Heart left ventricle (tissue), 16 donors: Measurements from ENCODE around the gene CNKSR3. TPM values are rescaled to one million over a fixed set of nuclear protein-coding genes. Genes with fewer than 3 reads are reported as not detected.

ENCODE experiments used
- ATAC-seq, 4 donors: fragments of 200-7000 bp; cut with Tn5 transposase; one replicate each; pipeline ENCODE4 v1.9.1; 2020 to 2022; ENCODE audit warnings: moderate library complexity in 4 of 4, mild to moderate bottlenecking in 3 of 4, moderate number of reproducible peaks in 1 of 4
- DNase-seq, 5 donors: peaks; one replicate each; pipeline ENCODE4 v3.0.0-alpha.2; 2020
- H3K27ac ChIP-seq, 12 donors: fragments of 200-600 bp; sonication (generic) in 4 of 12; one replicate each; pipeline versions ENCODE4 v1.5.0 to v1.8.0; 2016 to 2022; ENCODE audit warnings: mild to moderate bottlenecking in 2 of 12
- H3K27me3 ChIP-seq, 9 donors: fragments of 200-600 bp; sonication (generic) in 2 of 9; one replicate each; pipeline versions ENCODE4 v1.5.1 to v1.8.0; 2016 to 2022; ENCODE audit warnings: mild to moderate bottlenecking in 3 of 9
- H3K36me3 ChIP-seq, 9 donors: fragments of 200-600 bp; sonication (generic) in 2 of 9; one replicate each; pipeline versions ENCODE4 v1.5.0 to v1.8.0; 2018 to 2022; ENCODE audit warnings: mild to moderate bottlenecking in 2 of 9
- H3K4me1 ChIP-seq, 12 donors: fragments of 200-600 bp; sonication (generic) in 4 of 12; one replicate each; pipeline versions ENCODE4 v1.5.0 to v1.8.0; 2016 to 2022; ENCODE audit warnings: mild to moderate bottlenecking in 3 of 12
- H3K4me3 ChIP-seq, 12 donors: fragments of 200-600 bp; sonication (generic) in 4 of 12; one replicate each; pipeline versions ENCODE4 v1.5.0 to v1.8.0; 2017 to 2022; ENCODE audit warnings: mild to moderate bottlenecking in 9 of 12, moderate library complexity in 4 of 12
- H3K9me3 ChIP-seq, 12 donors: fragments of 200-600 bp; sonication (generic) in 4 of 12; one replicate each; pipeline versions ENCODE4 v1.5.0 to v1.8.0; 2016 to 2022; ENCODE audit warnings: mild to moderate bottlenecking in 1 of 12
- POLR2A ChIP-seq, 2 donors: fragments of 450-650 bp; IDR thresholded peaks; one replicate each; pipeline ENCODE4 v1.6.1; 2017; ENCODE audit warnings: antibody characterized with exemption in 2 of 2, mild to moderate bottlenecking in 2 of 2, moderate library complexity in 2 of 2
- WGBS, 4 donors: extraction: QIAGEN DNeasy Blood & Tissue Kit in 2 of 4; methylation state at CpG; one replicate each; pipeline versions ENCODE4 v1.1.5 to v1.1.7; 2013 to 2018; 5-methylcytosine and 5-hydroxymethylcytosine counted together
- intact Hi-C, 10 donors: fragments of 100-400 bp; cut with DNase I; formaldehyde crosslinking; loops; one replicate each; pipeline versions ENCODE4 v1.11.1 to v1.14.2; 2022
- polyA plus RNA-seq, 2 donors: library from polyadenylated mRNA; stranded (reverse); fragments of 200-250 nt; gene quantifications; one replicate each; pipeline ENCODE4 v1.2.3, GENCODE V29; 2013
- total RNA-seq, 9 donors: library from RNA; depleted of rRNA in 2 of 9; stranded (reverse); fragments of >200 nt in 2 of 9; fragmentation: NEBNext Ultra II Directional in 3 of 9; extraction: Animal tissue kit (Norgen Biotek cat#: 25700) in 3 of 9; gene quantifications; one replicate each; pipeline versions ENCODE4 v1.1.0 to v1.2.4, GENCODE V29; 2016 to 2023
- TF ChIP-seq, protein P1 (sequence below), 12 donors: fragments of 200-600 bp; sonication (generic) in 4 of 12; IDR thresholded peaks; one replicate each; pipeline versions ENCODE4 v1.5.0 to v1.8.0; 2018 to 2022; ENCODE audit warnings: antibody characterized with exemption in 12 of 12, mild to moderate bottlenecking in 5 of 12
- donor health status: ischemic (EF 13 %, LVEDD 7.1; RV severe dilation, severe dysfunction).
- donor health status: healthy with polysubstance abuse.
- donor health status: DM: no; HTN: yes; CAD: no.
- donor health status: DM: no; HTN: no; CAD: no.
- donor health status: ischemic (EF 25% LVEDD 6.9; RV normal size, moderate dysfunction).
- donor health status: ischemic (EF 25% LVEDD 5.7; RV mildly dilated, moderate dysfunction).
- donor health status: healthy.
- donor health status: DM: yes; HTN: yes; CAD: no.
- donor health status: ischemic (EF 35%, LVEDD 5.7; RV mildly dilated, moderate dysfunction).
- donor health status: nonischemic (EF 11% LVEDD 7.7; RV severe dilation, severe dysfunction).
- donor health status: DM: yes; HTN: yes; CAD: no.
- donor health status: PGD.
- donor health status: ischemic (EF 29% LVEDD 5.4; RV normal size, mild dysfunction).
- donor health status: nonischemic (EF 23%, LVEDD 6.1; RV moderate dilation, normal function).

Gene CNKSR3
- total and polyA plus RNA-seq, 11 donors: 5.9 to 30.7 (median 17.7) TPM

DNA sequence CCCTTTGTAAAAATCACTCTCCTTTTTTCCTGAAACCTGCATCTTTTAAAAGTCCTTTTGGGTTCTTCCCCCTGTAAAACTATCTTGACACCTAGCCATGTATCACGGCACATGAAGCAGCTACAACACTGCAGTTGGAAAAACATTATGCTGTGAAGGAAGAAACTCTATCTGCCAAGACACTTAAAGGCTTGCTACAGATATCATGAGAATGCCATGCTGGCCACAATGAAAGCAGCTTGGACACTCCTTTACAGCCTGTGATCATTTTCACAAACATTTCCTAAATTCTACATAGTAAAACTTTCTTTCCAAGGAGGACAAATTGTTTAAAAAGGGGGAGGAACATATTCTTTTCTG lies 31.8 kb downstream of the CNKSR3 start:
- no peak for DNase-seq
- H3K27me3 ChIP-seq: no peaks in the 10 kb centered on the region
- H3K9me3 ChIP-seq: no peaks in the 10 kb centered on the region
- intact Hi-C loops: no loop called here
- H3K4me3 ChIP-seq: peak overlapping the region in 1 of 12 donors; percentile 8
- peak overlapping the region in 4 of 12 donors; percentile 11 to 62 (median 34) for H3K27ac ChIP-seq
- no peak for ATAC-seq
- H3K36me3 ChIP-seq: no peaks in the 10 kb centered on the region
- 25 to 39% (median 30%) methylated on average over 1 of the region's 1 CpG for WGBS, 4 donors
- TF ChIP-seq POLR2A (IDR thresholded peaks at IDR 0.05): no peak
- H3K4me1 ChIP-seq: peaks cover 0 to 55% (median 29%) of the 10 kb centered on the region in 12 donors

DNA sequence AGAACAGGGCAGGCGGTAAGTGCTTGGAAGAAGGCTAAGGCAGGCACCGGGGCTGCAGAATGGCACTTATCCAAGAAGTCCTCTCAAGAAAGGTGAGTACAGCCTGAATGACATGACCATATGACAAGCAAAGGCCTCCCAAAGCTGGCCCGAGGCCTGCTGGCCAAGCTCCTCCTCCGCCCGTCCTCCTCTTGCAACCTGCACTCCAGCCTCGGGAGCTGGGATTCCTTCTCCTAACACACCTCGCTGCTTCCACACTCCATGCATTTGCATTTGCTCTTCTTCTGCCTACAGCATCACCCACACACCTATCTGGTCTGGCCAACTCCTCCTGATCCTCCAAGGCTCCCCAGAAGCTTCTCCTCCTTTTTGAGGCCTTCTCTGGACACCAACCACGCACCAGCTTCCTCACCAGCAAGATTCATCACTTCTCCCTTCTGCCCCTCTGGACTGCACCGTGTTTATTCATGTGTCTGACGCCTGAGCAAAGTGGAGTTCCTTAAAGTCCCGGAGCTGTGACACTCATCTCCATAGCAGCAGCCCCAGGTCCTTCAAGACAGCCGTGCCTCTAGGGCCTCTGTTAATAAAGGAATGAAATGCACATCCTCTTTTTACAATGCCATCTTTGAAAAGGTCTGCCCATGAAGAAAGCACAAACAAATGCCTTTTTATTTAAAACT lies 32.3 kb downstream of the CNKSR3 start:
- TF ChIP-seq POLR2A (IDR thresholded peaks at IDR 0.05): no peak
- TF ChIP-seq, protein P1, sequence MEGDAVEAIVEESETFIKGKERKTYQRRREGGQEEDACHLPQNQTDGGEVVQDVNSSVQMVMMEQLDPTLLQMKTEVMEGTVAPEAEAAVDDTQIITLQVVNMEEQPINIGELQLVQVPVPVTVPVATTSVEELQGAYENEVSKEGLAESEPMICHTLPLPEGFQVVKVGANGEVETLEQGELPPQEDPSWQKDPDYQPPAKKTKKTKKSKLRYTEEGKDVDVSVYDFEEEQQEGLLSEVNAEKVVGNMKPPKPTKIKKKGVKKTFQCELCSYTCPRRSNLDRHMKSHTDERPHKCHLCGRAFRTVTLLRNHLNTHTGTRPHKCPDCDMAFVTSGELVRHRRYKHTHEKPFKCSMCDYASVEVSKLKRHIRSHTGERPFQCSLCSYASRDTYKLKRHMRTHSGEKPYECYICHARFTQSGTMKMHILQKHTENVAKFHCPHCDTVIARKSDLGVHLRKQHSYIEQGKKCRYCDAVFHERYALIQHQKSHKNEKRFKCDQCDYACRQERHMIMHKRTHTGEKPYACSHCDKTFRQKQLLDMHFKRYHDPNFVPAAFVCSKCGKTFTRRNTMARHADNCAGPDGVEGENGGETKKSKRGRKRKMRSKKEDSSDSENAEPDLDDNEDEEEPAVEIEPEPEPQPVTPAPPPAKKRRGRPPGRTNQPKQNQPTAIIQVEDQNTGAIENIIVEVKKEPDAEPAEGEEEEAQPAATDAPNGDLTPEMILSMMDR (IDR thresholded peaks at IDR 0.05): no peak
- peak; percentile 54 to 71 (median 64) for ATAC-seq
- H3K27me3 ChIP-seq: no peaks in the 10 kb centered on the region
- peaks cover 0 to 51% (median 27%) of the 10 kb centered on the region in 12 donors for H3K4me1 ChIP-seq
- 41 to 66% (median 53%) methylated on average over 12 of the region's 12 CpGs for WGBS, 4 donors
- peak overlapping the region in 1 of 12 donors; percentile 8 for H3K4me3 ChIP-seq
- H3K36me3 ChIP-seq: no peaks in the 10 kb centered on the region
- no peaks in the 10 kb centered on the region for H3K9me3 ChIP-seq
- peak in 3 of 5 donors; percentile 35 to 52 (median 47) for DNase-seq
- intact Hi-C loops: no loop called here
- peak overlapping the region in 4 of 12 donors; percentile 20 to 62 (median 42) for H3K27ac ChIP-seq

DNA sequence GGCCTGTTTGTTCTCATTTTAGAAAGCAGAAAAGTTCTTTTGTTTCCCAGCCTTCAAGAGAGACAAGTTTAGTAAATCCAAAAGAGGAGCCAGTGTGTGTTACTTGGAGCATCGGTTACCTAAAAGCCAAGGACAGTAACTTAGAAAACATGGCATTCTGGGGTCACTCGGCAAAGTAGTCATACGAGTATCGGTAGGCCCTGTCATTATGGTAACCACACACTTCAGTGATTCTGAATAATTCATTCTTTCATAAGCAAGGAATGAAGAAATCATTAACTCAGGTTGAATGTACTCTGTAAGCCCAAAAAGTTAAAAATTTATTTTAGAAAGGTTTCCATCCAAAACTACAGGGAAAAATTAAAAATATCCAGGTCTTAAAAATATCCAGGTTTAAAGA lies 34.0 kb downstream of the CNKSR3 start:
- H3K27me3 ChIP-seq: no peaks in the 10 kb centered on the region
- peaks cover 0 to 52% (median 21%) of the 10 kb centered on the region in 12 donors for H3K4me1 ChIP-seq
- no peaks in the 10 kb centered on the region for H3K36me3 ChIP-seq
- H3K9me3 ChIP-seq: no peaks in the 10 kb centered on the region
- no peak for DNase-seq
- TF ChIP-seq, protein P1 (IDR thresholded peaks at IDR 0.05): no peak
- TF ChIP-seq POLR2A (IDR thresholded peaks at IDR 0.05): no peak
- WGBS, 4 donors: 93 to 97% (median 96%) methylated on average over 4 of the region's 4 CpGs
- no peak overlapping the region for H3K4me3 ChIP-seq
- intact Hi-C loops: no loop called here
- ATAC-seq: no peak
- peak overlapping the region in 1 of 12 donors; percentile 62 for H3K27ac ChIP-seq

GRCh38 chr6:154474648-154475428 lies 35.6 kb downstream of the CNKSR3 start:
- 86 to 94% (median 91%) methylated on average over 12 of the region's 12 CpGs for WGBS, 4 donors
- intact Hi-C loops: no loop called here
- TF ChIP-seq, protein P1 (IDR thresholded peaks at IDR 0.05): no peak
- no peak for TF ChIP-seq POLR2A (IDR thresholded peaks at IDR 0.05)
- Histone ChIP-seq H3K36me3 (no peaks in the 10 kb centered on the region), H3K27me3 (no peaks in the 10 kb centered on the region), H3K9me3 (peaks cover 0 to 7% (median 0%) of the 10 kb centered on the region in 12 donors), H3K27ac (peak overlapping the region in 1 of 12 donors; percentile 21), H3K4me1 (peaks cover 0 to 54% (median 14%) of the 10 kb centered on the region in 12 donors), H3K4me3 (no peak overlapping the region)
- no peak for DNase-seq
- ATAC-seq: no peak
